ENCODE measurements around the gene DNAH7.

Gene DNAH7

DNA sequence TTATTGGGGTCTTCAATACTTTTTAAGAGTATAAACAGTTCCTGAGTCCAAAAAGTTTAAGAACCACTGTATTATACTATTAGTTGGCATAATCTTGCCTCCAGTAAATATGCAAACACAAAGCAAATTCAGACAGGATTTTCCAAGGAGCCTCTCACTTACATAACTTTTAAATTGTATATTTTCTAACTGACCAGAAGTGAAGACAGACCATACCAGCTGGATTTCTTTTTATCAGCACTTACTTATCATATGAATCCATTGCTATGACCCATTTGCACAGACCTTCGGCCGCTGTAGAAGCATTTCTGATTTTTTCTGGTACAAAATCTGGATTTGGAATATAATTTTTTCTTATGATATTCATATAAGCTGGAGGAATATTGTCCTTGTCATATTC lies 211.5 kb downstream of the DNAH7 start:
- no peak for DNase-seq

DNA sequence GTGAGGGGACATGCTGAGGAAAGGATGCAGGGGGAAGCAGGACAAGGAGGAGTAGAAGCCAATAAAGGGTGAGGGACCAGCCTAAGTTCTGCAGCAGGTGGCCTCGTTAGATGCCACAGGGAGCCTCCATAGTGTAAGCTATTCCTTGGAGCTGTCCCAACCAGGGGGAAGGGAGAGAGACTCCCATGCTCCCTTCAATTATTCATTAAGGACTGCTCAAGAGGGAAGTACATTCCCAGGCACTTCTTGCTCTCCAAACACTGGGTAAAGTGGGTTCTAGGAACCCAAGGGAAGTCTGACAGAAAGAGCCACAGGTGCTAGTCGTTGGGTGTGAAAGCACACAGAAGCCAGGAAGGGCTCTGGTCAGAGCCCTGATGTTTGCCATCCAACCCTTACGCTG lies 217.9 kb downstream of the DNAH7 start:
- no peak for DNase-seq

DNA sequence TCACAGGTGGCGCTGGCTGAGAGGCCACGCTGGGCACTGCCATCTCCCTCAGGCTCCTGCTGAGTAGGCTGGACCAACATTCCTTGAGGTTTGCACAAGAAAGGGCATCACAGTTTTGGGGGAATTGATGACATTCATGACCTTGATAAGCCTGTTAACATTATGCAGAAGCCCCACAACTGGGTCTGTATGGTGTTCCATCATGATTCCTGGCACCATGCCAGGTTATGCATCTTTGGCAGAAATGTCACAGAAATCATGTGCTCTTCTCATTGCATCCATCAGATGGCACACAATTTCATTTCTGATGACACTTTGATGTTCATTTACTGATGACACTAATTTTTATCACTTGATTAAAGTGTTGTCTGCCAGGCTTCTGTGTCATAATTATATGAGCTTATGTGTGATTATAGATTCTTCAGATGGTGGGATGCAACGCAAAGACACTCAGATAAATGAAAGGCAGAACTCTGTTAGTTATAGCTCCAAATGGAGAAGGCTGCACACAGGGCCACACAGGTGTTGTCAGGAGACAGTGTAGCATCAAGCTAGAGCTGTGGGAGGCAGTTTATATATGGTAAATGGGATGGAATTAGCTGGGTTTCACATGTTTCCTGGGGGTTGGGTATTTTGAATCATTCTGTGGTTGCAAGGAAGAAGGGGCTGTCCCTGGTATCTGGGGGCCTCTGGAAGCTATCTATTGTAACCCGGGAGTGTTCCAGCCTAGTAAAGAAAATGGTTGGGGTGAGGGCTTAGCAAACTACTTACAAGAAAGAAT lies 220.3 kb downstream of the DNAH7 start:
- peak in 1 of 3 experiments; percentile 36 for DNase-seq

DNA sequence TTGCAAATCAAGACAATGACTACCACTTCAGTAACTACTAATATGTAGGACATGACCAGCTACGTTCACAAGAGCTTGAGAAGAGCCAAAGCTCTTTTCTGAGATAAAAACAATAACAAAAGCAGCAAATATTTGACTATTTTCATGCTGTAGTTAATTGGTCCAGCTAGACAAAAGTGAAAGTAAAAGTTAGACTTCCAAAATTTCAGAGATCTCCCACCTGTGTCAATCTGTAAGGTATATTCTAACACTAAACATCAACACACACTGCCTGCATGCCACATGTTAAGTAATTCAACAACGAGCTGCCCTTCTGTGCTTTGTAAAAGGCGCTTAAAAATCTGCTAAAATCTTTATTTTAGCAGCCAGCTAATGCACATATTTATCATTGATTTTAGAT lies 225.7 kb downstream of the DNAH7 start:
- DNase-seq = no peak

DNA sequence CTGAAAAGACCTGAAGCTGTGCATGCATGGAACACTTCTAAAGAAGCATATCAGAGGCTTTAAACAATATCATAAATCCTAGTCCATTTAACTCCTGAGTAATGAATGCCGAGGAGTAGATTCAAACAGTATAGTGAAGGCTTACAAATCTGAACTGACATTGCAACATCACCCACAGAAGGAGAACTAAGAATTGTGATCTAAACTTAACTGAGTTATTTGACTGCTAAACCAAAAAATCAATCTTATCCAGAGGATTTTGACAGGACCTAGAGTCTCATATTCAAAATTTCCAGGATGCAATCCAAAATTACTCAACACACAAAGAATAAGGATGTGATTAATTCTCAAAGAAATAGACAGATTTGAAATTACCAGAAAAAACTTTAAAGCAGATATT lies 230.6 kb downstream of the DNAH7 start:
- no peak for DNase-seq

DNA sequence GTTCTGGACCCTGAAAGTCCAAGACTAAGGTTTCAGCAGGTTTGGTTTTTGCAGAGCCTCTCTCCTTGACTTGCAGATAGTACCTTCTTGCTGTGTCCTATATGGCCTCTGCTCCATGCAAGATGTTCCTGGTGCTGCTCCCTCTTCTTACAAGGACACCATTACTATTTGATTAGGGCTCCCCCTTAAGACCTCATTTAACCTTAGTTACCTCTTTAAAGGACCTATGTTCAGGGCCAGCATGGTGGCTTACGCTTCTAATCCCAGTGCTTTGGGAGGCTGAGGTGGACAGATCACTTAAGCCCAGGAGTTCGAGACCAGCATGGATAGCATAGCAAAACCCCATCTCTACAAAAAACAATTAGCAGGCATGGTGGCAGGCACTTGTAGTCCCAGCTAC lies 232.6 kb downstream of the DNAH7 start:
- no peak for DNase-seq

DNA sequence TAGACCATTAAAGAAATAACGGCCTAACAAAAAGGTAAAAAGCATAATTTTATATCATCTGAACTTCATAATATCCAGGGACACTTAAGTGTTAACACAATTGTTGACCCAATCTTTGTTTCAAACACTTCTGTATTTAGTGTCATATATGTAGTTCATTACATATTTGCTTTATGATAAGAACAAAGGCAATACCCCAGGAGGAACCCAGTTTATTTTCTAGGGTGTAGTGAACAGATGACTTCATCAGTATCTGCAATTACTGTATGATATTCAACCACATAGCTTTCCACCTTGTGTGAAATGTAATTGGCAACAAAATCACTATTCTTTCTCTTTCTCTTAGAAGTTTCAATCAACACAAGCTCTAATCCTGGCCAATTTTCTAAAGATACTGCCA lies 233.8 kb downstream of the DNAH7 start:
- DNase-seq = no peak

DNA sequence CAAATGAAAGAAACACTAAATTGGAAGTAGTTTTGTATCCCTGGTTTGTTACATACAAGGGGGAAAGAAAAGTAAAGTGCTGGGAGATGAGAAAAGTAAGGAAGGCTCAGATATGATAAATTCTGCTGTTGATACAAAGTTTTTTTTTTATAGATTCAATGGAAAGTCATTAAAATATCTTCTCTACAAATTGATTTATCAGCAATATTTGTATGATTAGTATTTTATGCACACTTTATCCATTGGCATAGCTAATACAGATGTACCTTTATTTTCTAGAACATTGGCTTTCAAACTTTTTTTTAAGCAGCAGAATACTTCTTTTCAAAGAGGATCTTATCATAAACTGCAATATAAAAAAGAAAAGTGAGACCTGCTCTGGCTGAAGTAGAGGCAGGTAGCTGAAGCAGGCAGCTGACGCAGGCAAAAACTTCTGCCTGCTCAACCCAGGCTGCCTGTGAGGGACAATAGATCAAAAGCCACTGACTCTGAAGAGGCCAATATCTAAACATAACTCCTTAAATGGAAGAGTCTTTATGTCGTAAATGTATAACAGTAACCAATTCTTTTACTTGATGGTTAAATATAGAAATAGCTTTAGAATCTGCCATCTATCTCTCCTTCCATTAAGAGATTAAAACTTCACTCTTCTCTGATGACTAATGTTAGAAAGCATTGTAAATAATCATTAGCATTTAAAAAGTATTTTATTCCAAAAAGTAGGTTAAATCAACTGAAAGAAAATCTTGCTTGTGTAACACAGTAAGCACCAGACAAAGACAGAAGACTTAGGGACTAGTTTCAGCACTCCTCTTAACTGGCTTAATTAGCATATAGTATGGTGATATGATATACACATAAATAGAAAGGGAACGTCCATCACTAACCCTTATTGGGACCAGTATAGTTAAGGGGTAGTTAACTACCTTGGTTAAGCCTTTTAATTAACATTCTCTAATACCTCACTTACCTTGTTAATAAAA lies 237.4 kb downstream of the DNAH7 start:
- DNase-seq = no peak

DNA sequence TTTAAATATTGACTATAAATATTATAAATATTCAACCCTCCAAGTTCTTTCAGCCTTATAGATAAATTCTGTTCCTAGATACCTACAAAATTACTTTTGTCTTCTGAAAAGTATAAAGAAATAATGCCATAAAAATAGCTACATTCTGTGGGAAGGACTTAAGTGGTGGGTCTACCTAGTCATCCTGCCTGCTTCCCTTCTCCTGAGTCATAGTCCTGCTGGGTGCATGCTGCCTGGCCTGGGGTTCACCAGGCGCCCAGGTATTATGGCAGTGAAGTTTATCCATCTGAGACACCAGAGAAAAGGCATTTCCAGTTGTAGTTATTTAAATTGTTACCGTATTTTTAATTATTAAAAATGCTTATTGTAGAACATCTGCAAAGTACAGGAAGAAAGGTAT lies 244.2 kb downstream of the DNAH7 start:
- DNase-seq = no peak

DNA sequence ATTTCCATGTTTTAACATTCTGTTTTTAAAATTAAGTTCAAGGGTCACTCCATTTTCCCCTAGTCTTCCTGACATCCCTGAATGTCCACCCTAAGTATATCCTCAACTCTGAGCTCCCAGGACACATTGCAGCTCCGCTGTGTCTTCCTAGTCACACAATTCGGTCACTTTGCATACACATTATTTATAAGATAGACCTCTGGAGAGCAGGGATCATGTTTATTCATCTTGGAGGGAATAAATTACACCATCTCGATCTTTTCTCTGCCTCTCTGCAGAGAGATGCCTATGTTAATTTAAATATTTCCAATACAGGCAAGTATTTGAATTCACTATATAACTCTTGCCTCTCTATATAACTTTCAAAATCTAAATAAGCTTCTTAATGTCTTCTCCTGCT lies 245.4 kb downstream of the DNAH7 start:
- DNase-seq = no peak

DNA sequence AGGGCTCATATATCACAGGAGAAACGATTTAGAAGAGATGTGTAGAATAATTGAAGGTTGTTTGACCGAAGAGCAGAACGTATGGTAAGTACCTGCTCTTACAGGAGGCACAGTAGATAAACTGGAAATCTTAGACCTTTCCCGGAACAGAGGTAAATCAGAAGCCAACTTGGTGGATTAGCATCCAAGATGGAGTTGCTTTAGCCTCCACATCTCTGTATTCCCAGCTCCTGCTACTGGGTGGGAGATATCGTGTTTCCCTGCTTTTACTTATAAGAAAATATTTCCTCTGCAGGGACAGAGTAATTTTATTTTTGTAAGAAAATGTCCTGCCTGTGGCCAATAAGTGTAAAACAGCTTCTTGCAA lies 247.1 kb downstream of the DNAH7 start:
- no peak for DNase-seq

DNA sequence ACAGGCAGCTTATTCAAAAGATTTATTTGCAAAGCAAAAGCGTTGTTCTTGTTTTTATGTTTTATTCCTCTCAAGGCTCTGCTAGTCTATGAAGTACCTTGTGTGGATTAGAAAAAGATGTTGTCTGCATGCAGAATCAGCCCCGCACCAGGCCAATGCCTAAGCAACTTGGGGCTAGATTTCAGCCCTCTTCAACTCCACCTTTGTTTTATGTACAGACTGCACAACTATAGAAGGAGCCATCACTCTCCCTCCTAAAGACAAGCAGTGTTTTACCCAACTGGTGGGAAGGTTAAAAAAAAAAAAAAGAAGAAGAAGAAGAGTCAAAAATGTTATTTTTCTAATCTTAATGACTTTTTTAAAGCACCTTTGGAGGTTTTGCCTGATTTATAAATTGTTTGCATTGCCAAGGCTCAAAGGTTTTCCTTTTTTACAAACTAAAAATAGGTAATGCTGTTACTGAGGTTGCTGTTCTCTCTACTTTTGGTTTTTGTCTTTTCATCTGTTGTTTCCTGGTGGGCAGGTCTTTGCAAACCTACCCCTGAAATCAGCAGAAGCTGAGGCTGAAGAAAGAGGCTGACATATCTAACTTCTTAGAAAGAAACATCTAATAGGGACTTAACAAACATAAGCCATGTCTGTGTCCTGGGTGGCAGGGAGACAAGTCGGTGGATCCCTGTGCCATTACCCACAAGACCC lies 247.6 kb downstream of the DNAH7 start:
- DNase-seq = no peak

DNA sequence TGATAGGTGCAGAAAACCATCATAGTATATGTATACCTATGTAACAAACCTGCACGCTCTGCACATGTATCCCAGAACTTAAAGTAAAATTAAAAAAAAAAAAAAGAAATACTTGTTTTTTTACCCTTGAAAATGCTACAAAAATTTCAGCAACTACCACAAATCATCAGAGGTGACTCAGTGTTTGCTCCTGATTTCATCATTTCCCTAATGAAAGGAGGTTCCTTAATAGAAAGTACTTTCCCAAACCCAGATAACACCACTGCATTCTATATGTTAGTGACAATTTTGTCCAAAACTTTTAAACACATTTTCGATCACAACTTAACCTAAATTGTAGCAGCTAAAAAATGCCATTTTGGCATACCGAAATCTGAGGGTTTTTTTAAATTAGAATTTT lies 248.3 kb downstream of the DNAH7 start:
- DNase-seq = no peak

DNA sequence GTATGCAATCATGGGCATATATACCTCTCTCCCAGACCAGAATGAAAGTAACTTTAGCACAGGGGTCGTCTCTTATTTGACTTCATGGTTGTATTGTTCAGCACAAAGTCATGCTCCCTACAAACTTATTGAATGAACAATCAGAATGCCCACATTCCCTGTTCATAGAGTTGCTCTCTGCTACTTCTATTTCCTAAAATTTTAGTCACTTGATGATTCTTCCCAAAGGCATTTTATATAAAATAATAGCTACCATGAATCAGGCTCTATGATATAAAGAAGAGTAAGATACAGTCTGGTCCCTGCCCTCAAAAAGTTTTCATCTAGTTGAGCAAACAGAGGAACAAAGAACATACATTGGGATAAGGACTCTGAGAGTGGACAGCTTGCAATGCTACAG lies 249.4 kb downstream of the DNAH7 start:
- DNase-seq = no peak

DNA sequence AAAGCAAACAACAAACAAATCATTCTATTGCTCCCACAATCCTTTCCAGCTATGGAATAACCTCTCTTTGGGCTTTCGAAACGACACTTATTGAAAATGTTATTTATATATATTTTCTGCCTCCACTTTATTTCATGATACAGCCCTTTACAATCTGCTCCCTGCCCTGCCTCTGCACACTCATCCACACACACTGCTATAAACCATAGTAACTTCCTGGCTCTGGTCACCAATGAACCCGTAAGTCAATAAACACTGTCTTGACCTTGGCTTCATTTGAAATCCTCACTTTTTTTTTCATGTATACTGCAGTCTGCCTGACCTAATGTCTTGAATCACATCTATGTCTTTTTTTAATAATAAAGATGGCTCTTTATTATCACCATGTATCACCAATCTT lies 250.1 kb downstream of the DNAH7 start:
- no peak for DNase-seq

DNA sequence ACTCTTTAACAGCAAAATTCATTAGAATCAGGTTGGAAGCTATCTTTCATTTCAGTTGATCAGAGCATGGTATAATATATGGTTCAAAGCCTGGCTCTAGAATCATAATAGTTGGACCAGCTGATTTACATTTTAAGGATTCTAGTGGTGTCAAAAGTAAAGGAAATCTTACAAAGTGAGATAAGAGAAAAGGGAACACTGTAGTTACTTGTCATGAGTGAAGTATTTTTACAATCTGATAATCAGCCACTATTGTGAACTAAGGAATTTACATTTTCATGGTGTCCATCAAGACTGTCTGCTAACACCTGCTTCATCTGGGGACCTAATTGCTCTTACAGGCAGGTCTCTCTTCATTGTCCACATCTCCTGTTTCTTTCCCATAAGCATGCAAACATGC lies 250.5 kb downstream of the DNAH7 start:
- peak in 1 of 3 experiments; percentile 14 for DNase-seq

DNA sequence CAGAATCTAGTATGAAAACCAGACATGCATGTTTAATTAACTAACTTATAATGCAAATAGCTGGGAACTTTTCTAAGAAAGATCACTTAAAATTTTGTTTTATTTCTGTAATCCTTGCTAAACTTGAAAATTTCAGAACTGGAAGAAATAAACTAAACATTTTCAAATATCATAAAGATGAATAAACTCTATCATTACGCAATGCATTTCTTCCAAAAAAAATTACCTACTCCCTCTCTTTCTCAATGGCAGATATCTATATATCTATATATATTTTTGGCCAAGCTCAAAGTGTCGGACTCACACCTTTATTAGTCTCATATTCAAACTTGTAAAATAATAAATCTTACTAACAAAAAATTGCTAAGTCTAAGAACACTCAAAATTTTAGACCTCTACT lies 253.6 kb downstream of the DNAH7 start:
- no peak for DNase-seq

DNA sequence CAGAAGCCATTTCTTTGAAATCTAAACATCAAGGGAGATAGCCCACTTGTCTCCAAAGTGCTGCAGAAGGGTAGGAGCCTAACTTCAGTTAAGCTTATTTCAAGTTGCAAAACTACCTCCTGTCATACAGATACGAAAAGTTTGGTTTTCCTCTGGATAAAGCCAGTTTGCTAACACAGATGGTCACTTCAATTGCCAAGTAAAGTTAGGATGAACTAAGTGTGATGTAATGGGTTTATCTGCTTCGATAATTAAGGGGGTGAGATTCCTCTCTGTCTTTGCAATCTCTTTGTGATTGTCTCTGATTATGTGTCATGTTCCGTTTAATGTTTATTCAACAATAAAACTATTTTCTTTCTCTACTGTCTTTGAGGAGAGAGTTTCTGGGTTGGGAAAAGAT lies 255.2 kb downstream of the DNAH7 start:
- no peak for DNase-seq

DNA sequence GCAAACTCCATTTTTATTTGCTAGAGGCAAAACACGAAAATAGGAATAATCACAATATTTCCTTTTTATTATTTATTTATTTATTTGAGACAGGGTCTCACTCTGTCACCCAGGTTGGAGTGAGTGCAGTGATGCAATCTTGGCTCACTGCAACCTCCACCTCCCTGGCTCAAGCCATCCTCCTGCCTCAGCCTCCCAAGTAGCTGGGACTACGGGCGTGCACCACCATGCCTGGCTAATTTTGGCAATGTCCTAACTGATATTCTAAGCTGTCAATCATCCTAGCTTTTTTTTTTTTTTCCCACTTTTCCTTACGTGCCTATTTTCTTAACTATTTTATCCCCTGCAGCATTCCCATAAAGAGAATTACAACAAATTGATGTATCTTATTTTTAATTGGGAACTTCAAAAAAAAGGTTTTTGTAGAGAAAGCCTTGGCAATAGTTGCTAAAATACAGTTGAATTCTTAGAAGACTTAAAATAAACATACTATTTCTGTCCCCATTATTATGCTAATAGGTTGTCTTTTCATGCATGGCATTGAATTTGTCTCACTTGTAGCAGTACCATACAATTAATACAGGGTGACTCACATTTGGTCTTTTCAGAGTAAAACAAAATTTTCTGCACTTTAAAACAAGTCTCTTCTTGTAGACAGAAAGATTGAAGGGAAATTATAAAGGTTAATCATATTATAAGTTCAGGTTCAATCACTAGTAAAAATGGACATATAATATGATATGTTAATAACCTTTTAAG lies 258.1 kb downstream of the DNAH7 start:
- DNase-seq = no peak

DNA sequence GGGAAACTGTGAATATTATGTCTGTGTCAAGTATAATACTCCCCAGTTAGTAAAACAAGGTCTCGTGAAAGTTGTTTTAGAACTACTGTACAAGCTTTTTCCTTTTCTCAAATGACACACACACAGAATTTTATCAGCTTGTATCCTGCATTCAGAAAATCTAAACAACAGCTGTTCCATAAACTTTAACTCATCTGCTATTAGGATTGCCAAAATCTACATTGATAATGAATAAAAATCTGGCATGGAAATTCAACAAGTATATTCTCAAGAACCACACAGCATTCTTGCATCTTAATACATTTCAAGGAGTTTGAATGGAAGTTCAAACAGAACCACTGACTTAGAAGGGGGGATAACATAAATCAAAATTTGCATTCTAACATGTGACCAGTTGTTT lies 260.4 kb downstream of the DNAH7 start:
- no peak for DNase-seq

DNA sequence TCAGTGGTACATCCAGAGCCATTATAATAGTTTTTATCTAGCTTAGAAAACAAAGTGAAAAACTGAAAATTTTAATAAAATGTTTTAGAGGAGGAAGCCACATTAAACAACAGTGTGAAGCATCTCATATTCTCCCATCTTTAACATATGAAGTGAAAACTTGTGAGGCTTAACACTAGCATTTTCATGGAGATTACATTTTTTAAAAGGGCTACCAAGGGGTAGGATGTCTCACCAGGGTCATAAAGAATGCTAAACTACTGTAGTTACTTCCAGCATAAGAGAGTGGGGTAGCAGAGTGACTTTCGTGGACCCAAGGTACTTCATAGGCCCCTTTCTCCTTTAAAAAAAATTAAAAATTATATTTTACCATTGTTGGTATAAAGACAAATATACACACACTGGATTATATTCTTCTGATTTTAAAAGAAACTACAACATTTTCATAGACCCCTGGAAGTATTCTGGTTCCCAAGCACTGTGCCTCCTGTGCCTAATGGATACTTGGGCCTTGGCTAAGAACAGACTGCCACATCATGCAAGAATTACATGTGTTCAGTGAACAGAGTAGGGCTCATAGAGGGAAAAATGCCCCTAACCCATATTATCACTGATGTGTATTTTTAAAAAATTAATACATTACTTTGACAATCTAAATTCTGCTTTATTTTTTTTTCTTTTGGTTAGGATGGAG lies 263.2 kb downstream of the DNAH7 start:
- DNase-seq = no peak

DNA sequence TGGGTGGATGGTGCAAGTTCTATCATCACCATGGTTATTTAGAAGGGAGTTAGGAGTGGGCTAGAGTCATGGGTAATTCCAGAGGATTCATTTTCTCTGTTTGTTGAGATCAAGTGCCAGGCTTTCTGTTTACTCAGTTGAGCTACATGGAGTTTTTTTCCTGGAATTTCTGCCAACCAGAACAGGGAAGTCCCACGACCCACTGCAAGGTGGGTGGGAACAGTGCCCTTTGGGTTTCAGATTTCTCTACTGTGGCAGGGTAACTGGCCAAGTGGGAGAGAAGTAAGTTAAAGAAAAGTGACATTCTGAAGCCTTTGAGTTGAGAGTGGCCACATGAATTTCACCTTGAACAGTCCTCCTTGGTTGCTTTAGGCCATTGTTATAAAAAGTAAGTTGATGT lies 272.8 kb downstream of the DNAH7 start:
- no peak for DNase-seq
